GM10248 (cell line): ENCODE results near the gene DDX51.
"Not testable (repeated sequence)": the region's sequence is repeated elsewhere in the genome, so short reads cannot be mapped to it uniquely, and the experiment has no call there.

ENCODE experiments used
- CTCF ChIA-PET: fragments of 300-600 bp; sonication (Branson Sonifier 250); formaldehyde crosslinking; extraction: SDS; loops from one replicate; lab custom pipeline; 2021; ENCODE audit warnings: antibody characterized with exemption; lab: Yijun Ruan, JAX
- POLR2A ChIA-PET: fragments of 350-650 bp; sonication (Branson Sonifier 250); formaldehyde crosslinking; extraction: SDS; loops from one replicate; lab custom pipeline; 2020; ENCODE audit warnings: antibody characterized with exemption; lab: Yijun Ruan, JAX
- DNase-seq: peaks from one replicate; pipeline ENCODE4 v3.0.0; 2012; ENCODE audit errors: extremely low spot score
- CTCF ChIP-seq: IDR thresholded peaks from 2 replicates; pipeline ENCODE4 v1.5.1; 2012; ENCODE audit warnings: mild to moderate bottlenecking, low read depth; ENCODE audit errors: extremely low read depth, missing control alignments, control extremely low read depth

DDX51 gene

GRCh38 chr12:132140501-132140900, 3.6 kb downstream of the DDX51 start:
- no peak for TF ChIP-seq CTCF
- POLR2A ChIA-PET = no interaction called here

GRCh38 chr12:132139912-132140311, 4.2 kb downstream of the DDX51 start:
- POLR2A ChIA-PET = no interaction called here
- CTCF ChIA-PET = interaction anchor here (1.8 kb wide), 1 partner anchor 9 kb away, joined by 7 read pairs; no protein-coding TSS in a partner anchor
- no peak for TF ChIP-seq CTCF
- no peak for DNase-seq

More at GRCh38 chr12:132140501-132140900, 3.6 kb downstream of the DDX51 start:
- CTCF ChIA-PET = interaction anchor here (1.0 to 1.8 kb wide), 3 partner anchors 10 to 274 kb away, joined by 3 to 7 read pairs (median 5); no protein-coding TSS in a partner anchor
- DNase-seq = no peak

GRCh38 chr12:132138941-132139871, 4.9 kb downstream of the DDX51 start:
- no peak for TF ChIP-seq CTCF
- no peak for DNase-seq
- POLR2A ChIA-PET = no interaction called here
- CTCF ChIA-PET = interaction anchor here (1.8 kb wide), 1 partner anchor 8 kb away, joined by 7 read pairs; no protein-coding TSS in a partner anchor

GRCh38 chr12:132137483-132138125, 6.5 kb downstream of the DDX51 start:
- TF ChIP-seq CTCF = no peak
- ChIA-PET CTCF (interaction anchor here (1.3 kb wide), 1 partner anchor 9 kb away, joined by 3 read pairs; no protein-coding TSS in a partner anchor), POLR2A (no interaction called here)
- no peak for DNase-seq

DNA sequence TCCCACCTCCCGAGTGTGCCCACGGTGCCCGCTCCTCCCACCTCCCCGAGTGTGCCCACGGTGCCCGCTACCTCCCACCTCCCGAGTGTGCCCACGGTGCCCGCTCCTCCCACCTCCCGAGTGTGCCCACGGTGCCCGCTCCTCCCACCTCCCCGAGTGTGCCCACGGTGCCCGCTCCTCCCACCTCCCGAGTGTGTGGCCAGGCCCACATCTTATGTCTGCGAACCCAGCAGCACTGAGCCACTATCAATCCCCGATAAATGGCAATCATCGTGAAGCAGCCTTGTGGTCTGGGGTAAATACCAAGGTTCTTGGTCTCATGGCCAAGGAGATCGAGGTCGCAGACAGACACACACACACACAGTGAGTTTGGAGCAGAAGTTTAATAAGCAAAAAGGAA, 7.9 kb downstream of the DDX51 start:
- DNase-seq, POLR2A ChIA-PET: not testable (repeated sequence)
- CTCF ChIA-PET = interaction anchor here (1.2 to 1.3 kb wide), 2 partner anchors 8 to 9 kb away, joined by 3 to 4 read pairs; no protein-coding TSS in a partner anchor

DNA sequence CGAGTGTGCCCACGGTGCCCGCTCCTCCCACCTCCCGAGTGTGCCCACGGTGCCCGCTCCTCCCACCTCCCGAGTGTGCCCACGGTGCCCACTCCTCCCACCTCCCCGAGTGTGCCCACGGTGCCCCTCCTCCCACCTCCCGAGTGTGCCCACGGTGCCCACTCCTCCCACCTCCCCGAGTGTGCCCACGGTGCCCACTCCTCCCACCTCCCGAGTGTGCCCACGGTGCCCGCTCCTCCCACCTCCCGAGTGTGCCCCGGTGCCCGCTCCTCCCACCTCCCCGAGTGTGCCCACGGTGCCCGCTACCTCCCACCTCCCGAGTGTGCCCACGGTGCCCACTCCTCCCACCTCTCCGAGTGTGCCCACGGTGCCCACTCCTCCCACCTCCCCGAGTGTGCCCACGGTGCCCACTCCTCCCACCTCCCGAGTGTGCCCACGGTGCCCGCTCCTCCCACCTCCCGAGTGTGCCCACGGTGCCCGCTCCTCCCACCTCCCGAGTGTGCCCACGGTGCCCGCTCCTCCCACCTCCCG, 9.4 kb downstream of the DDX51 start:
- POLR2A ChIA-PET, DNase-seq, CTCF ChIA-PET: not testable (repeated sequence)

DNA sequence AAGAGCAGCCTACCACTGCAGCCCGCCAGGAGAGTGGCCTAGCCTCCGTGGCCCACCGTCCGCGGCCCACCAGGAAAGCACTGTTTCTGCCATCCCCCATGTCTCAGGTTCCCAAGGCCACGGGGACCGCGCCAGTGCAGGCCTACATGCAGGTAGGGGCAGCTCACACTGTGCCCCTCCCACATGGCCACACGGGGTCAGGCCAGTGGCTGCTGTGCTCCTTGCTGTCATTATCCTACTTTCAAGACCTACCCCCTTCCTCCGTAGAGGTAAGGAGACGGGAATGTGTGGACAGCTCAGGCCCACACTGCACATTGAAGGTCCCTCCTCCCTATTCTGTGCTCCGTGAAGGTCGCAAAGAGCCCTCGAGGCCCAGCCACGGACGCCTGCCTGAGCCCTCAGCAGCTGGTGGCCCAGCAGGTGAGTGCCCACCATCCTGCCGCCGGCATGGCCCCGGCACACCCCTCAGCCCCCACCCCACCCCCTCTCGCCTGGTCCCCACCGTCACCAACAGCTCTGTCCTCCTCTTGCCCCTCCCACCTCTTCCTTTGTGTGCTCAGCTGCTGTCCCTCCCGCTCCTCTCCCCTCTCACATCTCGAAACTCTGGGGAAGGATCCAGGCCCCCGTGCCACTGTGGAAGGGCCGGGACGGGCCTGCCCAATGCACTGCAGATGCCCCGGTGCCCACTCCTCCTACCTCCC, 10.0 kb downstream of the DDX51 start:
- CTCF ChIA-PET = no interaction called here
- no peak for DNase-seq
- TF ChIP-seq CTCF = no peak
- POLR2A ChIA-PET = no interaction called here
